ENCODE measurements around the gene ACTL6B. TPM values are rescaled to one million over a fixed set of nuclear protein-coding genes. Genes with fewer than 3 reads are reported as not detected.

ACTL6B gene
- total RNA-seq, 2 donors from 2014 or later: not detected

DNA sequence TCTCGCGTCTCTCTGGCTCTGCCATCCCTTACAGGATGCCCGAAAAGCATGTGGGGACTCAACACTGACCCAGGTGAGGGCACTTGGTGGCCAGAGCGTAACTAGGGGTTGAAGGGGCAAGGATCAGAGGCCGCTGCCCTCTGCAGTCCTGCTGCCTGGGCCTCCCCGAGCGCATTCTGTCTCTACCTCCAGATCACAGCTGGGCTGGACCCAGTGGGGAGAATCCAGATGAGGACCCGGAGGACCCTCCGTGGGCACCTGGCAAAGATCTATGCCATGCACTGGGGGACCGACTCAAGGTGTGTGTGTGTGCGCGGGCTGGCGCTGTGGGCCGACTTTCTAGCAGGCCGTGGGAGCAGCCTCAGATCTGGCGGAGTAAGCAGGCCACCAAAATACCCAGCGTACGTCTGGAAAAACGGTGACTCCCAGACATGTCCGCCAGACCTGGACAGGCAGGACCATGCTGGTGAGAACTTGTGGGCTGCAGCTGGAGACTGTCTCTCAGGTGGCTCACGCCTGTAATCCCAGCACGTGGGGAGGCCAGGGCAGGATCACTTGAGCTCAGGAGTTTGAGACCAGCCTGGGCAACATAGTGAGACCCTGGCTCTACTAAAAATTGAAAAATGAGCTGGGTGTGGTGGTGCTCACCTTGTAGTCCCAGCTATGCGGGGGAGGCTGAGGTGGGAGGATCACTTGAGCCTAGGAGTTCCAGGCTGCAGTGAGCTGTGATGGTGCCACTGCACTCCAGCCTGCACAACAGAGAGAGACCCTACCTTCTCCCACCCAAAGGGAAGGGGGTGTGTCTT, 20.5 kb upstream of the ACTL6B start:
- peaks cover 24% of the 10 kb centered on the region for H3K36me3 Mint-ChIP-seq (ENCODE audit: low read depth)
- H3K9me3 ChIP-seq (ENCODE audit: control insufficient read depth, low read length): no peaks in the 10 kb centered on the region
- whole genome bisulfite sequencing, 2 experiments (ENCODE audit: insufficient coverage in 1 of 2, insufficient read length in 1 of 2): 93 to 96% methylated on average over 23 of the region's 23 CpGs
- no peaks in the 10 kb centered on the region for H3K4me1 ChIP-seq (ENCODE audit: control insufficient read depth, insufficient read depth, low read length)
- H3K4me3 ChIP-seq (ENCODE audit: low read length): no peak overlapping the region
- no peak overlapping the region for H3K27ac ChIP-seq (ENCODE audit: low read depth, low read length)
- peaks cover under 1% of the 10 kb centered on the region for H3K27me3 ChIP-seq (ENCODE audit: control insufficient read depth, insufficient read depth, low read length, poor library complexity, severe bottlenecking)
- peak overlapping the region; percentile 58 for H3K27ac Mint-ChIP-seq
- TF ChIP-seq, protein P1, sequence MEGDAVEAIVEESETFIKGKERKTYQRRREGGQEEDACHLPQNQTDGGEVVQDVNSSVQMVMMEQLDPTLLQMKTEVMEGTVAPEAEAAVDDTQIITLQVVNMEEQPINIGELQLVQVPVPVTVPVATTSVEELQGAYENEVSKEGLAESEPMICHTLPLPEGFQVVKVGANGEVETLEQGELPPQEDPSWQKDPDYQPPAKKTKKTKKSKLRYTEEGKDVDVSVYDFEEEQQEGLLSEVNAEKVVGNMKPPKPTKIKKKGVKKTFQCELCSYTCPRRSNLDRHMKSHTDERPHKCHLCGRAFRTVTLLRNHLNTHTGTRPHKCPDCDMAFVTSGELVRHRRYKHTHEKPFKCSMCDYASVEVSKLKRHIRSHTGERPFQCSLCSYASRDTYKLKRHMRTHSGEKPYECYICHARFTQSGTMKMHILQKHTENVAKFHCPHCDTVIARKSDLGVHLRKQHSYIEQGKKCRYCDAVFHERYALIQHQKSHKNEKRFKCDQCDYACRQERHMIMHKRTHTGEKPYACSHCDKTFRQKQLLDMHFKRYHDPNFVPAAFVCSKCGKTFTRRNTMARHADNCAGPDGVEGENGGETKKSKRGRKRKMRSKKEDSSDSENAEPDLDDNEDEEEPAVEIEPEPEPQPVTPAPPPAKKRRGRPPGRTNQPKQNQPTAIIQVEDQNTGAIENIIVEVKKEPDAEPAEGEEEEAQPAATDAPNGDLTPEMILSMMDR (conservative IDR thresholded peaks at IDR 0.05): no peak
- H3K4me1 Mint-ChIP-seq: peaks cover 5% of the 10 kb centered on the region
- H3K9ac ChIP-seq (ENCODE audit: extremely low read depth, low read length, poor library complexity, severe bottlenecking): no peak overlapping the region
- peaks cover 13% of the 10 kb centered on the region for H3K27me3 Mint-ChIP-seq (ENCODE audit: insufficient read depth)
- peaks cover 38% of the 10 kb centered on the region for H3K36me3 ChIP-seq (ENCODE audit: control insufficient read depth, insufficient read depth, low read length)
- DNase-seq: no peak
- H3K9me3 Mint-ChIP-seq: no peaks in the 10 kb centered on the region
- peak overlapping the region; percentile 84 for H3K4me3 Mint-ChIP-seq

DNA sequence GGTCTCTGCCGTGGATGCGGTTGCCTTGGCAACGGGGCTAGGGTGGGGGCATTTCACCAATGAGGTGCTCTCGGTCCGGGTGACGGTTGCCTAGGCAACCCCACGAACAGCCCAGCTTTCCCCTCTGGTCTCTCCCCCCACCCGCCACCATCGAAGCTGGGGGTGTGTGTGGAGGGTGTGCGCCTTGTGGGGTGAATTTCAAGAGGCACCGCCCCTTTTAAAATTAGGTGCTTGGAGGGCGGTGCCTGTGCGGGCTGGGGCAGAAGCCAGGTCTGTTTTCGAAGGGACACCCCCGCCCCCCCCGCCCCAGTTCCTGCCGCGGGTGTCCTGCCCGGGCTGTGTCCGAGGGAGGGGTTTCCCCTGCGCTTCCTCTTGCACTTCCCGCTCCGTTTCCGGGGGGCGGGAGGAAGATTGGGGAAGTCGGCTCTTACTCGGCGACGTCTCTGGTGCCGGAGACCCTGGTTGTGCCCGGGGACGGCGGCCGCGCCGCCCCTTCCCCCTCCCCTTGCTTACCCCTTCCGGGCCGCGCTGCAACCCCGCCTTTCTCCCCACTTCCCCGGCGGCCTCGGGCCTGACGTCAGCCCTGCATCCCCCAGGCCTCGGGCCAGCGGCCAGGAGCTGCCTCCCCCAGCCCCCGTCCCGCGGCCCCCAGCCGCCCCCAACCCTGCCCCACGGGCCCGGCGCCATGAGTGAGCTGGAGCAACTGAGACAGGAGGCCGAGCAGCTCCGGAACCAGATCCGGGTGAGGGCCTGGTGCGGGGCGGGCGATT, 19.5 kb upstream of the ACTL6B start:
- no peaks in the 10 kb centered on the region for H3K9me3 ChIP-seq (ENCODE audit: control insufficient read depth, low read length)
- no peak overlapping the region for H3K27ac Mint-ChIP-seq
- peak; percentile 88 for DNase-seq

DNA sequence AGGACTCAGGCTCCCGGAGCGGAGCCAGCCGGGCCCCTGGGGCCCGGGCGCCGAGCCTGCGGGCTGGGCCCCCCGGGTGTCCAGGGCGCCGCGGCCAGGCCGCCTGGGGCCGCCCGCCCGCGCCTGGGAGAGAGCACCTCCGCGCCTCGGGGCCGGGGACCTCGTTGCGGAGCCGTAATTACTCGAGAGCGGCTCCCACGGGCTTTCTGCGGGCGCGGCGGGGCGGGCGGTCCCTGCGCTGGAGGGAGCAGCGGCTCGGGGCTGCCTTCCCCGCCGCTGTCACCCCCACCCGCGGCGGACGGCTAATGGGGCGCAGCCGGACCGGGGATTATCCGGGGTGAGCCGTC, 18.8 kb upstream of the ACTL6B start:
- Mint-ChIP-seq H3K9me3 (no peaks in the 10 kb centered on the region), H3K27ac (no peak overlapping the region), H3K27me3 (ENCODE audit: insufficient read depth) (peaks cover 22% of the 10 kb centered on the region), H3K4me3 (peak overlapping the region; percentile 84), H3K36me3 (ENCODE audit: low read depth) (peaks cover 21% of the 10 kb centered on the region), H3K4me1 (peaks cover 5% of the 10 kb centered on the region)
- no peaks in the 10 kb centered on the region for H3K4me1 ChIP-seq (ENCODE audit: control insufficient read depth, insufficient read depth, low read length)
- 0 to 1% methylated on average over 12 to 46 of the region's 46 CpGs for WGBS, 2 experiments (ENCODE audit: insufficient coverage in 1 of 2, insufficient read length in 1 of 2)
- H3K36me3 ChIP-seq (ENCODE audit: control insufficient read depth, insufficient read depth, low read length): peaks cover 25% of the 10 kb centered on the region
- no peak for DNase-seq
- peak overlapping the region; percentile 59 for H3K9ac ChIP-seq (ENCODE audit: extremely low read depth, low read length, poor library complexity, severe bottlenecking)
- peak overlapping the region; percentile 87 for H3K4me3 ChIP-seq (ENCODE audit: low read length)
- no peaks in the 10 kb centered on the region for H3K9me3 ChIP-seq (ENCODE audit: control insufficient read depth, low read length)
- H3K27me3 ChIP-seq (ENCODE audit: control insufficient read depth, insufficient read depth, low read length, poor library complexity, severe bottlenecking): peaks cover 8% of the 10 kb centered on the region
- H3K27ac ChIP-seq (ENCODE audit: low read depth, low read length): no peak overlapping the region
- TF ChIP-seq, protein P1 (conservative IDR thresholded peaks at IDR 0.05): no peak

More for the DNA sequence above, 19.5 kb upstream of the ACTL6B start:
- peaks cover 20% of the 10 kb centered on the region for H3K27me3 Mint-ChIP-seq (ENCODE audit: insufficient read depth)
- H3K4me1 ChIP-seq (ENCODE audit: control insufficient read depth, insufficient read depth, low read length): no peaks in the 10 kb centered on the region
- H3K27ac ChIP-seq (ENCODE audit: low read depth, low read length): peak overlapping the region; percentile 51
- 14 to 37% methylated on average over 14 to 58 of the region's 59 CpGs for WGBS, 2 experiments (ENCODE audit: insufficient coverage in 1 of 2, insufficient read length in 1 of 2)
- peak overlapping the region; percentile 15 for H3K9ac ChIP-seq (ENCODE audit: extremely low read depth, low read length, poor library complexity, severe bottlenecking)
- TF ChIP-seq, protein P1 (conservative IDR thresholded peaks at IDR 0.05): no peak
- H3K4me3 Mint-ChIP-seq: peak overlapping the region; percentile 84
- H3K4me1 Mint-ChIP-seq: peaks cover 5% of the 10 kb centered on the region
- peaks cover 29% of the 10 kb centered on the region for H3K36me3 ChIP-seq (ENCODE audit: control insufficient read depth, insufficient read depth, low read length)
- no peaks in the 10 kb centered on the region for H3K9me3 Mint-ChIP-seq
- peaks cover 8% of the 10 kb centered on the region for H3K27me3 ChIP-seq (ENCODE audit: control insufficient read depth, insufficient read depth, low read length, poor library complexity, severe bottlenecking)
- peaks cover 21% of the 10 kb centered on the region for H3K36me3 Mint-ChIP-seq (ENCODE audit: low read depth)
- H3K4me3 ChIP-seq (ENCODE audit: low read length): peak overlapping the region; percentile 62
